Measurements from ENCODE around the gene VEPH1.

Gene VEPH1

DNA sequence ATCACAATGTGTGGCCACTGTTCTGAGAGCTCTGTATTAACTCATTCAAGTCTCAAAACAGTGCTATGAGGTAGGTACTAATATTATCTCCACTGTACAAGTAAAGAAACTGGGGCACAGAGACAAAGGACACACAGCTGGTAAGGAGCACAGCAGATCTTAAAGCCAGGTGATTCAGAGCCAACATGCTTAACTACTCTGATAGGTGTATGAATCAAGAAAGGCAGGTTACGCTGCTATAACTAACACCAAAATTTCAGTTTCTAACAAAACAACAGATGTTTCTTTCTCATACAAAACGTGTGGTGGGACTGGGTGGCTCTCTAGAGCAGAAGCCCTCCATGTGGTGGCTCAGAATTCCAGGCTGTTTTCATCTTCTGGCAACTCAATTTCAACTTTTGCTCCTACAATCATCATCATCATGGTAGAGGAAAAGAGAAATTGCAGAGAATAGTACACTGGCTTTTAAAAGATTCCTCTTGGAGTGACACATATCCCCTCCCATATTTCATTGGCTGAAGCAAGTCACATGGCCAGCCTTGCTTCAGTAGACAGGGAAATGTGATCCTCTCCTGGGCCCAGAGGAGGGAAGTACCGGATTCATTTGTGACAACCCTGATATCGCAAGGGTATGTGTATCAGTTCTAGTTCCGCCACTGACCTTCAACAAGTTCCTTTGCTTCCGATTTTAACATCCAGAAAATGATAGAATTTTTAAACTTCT, 192.7 kb downstream of the VEPH1 start:
- Mint-ChIP-seq H3K36me3 (ENCODE audit: low read depth) (no peaks in the 10 kb centered on the region), H3K9me3 (no peaks in the 10 kb centered on the region), H3K27ac (no peak overlapping the region), H3K27me3 (ENCODE audit: low read depth, poor library complexity) (no peaks in the 10 kb centered on the region), H3K4me3 (no peak overlapping the region), H3K4me1 (no peaks in the 10 kb centered on the region)
- TF ChIP-seq, protein P1, sequence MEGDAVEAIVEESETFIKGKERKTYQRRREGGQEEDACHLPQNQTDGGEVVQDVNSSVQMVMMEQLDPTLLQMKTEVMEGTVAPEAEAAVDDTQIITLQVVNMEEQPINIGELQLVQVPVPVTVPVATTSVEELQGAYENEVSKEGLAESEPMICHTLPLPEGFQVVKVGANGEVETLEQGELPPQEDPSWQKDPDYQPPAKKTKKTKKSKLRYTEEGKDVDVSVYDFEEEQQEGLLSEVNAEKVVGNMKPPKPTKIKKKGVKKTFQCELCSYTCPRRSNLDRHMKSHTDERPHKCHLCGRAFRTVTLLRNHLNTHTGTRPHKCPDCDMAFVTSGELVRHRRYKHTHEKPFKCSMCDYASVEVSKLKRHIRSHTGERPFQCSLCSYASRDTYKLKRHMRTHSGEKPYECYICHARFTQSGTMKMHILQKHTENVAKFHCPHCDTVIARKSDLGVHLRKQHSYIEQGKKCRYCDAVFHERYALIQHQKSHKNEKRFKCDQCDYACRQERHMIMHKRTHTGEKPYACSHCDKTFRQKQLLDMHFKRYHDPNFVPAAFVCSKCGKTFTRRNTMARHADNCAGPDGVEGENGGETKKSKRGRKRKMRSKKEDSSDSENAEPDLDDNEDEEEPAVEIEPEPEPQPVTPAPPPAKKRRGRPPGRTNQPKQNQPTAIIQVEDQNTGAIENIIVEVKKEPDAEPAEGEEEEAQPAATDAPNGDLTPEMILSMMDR (IDR thresholded peaks at IDR 0.05) = no peak
- no peak for DNase-seq

GRCh38 chr3:157306502-157306901, 196.7 kb downstream of the VEPH1 start:
- DNase-seq = no peak
- H3K36me3 Mint-ChIP-seq (ENCODE audit: low read depth) = no peaks in the 10 kb centered on the region
- TF ChIP-seq, protein P1 (IDR thresholded peaks at IDR 0.05) = no peak

DNA sequence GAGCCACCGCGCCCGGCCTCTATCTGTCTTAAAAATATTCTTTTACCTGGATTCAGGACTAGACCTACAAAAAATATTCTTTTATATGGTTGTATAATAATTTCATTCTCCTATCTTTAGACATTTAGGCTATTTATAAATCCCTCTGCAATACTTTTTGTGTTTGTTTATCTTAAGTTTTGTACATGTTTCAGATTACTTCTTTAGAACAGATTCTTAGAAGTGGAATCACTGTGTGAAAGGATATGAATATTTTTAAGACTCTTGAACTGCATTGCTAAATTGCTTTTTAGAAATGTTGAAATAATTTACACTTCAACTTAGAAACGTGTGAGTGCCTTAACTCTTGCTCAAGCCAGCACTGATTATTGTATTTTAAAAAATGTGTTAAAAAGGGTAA, 197.8 kb downstream of the VEPH1 start:
- no peaks in the 10 kb centered on the region for H3K9me3 Mint-ChIP-seq
- TF ChIP-seq, protein P1 (IDR thresholded peaks at IDR 0.05) = no peak
- no peaks in the 10 kb centered on the region for H3K27me3 Mint-ChIP-seq (ENCODE audit: low read depth, poor library complexity)
- H3K4me3 Mint-ChIP-seq = no peak overlapping the region
- no peaks in the 10 kb centered on the region for H3K36me3 Mint-ChIP-seq (ENCODE audit: low read depth)
- peaks cover 9% of the 10 kb centered on the region for H3K4me1 Mint-ChIP-seq
- no peak overlapping the region for H3K27ac Mint-ChIP-seq
- no peak for DNase-seq

More at GRCh38 chr3:157306502-157306901, 196.7 kb downstream of the VEPH1 start:
- no peaks in the 10 kb centered on the region for H3K9me3 Mint-ChIP-seq
- H3K27ac Mint-ChIP-seq = no peak overlapping the region
- H3K27me3 Mint-ChIP-seq (ENCODE audit: low read depth, poor library complexity) = no peaks in the 10 kb centered on the region
- H3K4me1 Mint-ChIP-seq = peaks cover 9% of the 10 kb centered on the region
- H3K4me3 Mint-ChIP-seq = no peak overlapping the region

GRCh38 chr3:157301755-157302154, 201.5 kb downstream of the VEPH1 start:
- TF ChIP-seq, protein P1 (IDR thresholded peaks at IDR 0.05) = no peak
- Mint-ChIP-seq H3K9me3 (no peaks in the 10 kb centered on the region), H3K4me3 (no peak overlapping the region), H3K27me3 (ENCODE audit: low read depth, poor library complexity) (no peaks in the 10 kb centered on the region), H3K36me3 (ENCODE audit: low read depth) (no peaks in the 10 kb centered on the region), H3K27ac (no peak overlapping the region), H3K4me1 (peaks cover 14% of the 10 kb centered on the region)
- DNase-seq = no peak

GRCh38 chr3:157300981-157301663, 202.1 kb downstream of the VEPH1 start:
- H3K27me3 Mint-ChIP-seq (ENCODE audit: low read depth, poor library complexity) = no peaks in the 10 kb centered on the region
- H3K9me3 Mint-ChIP-seq = no peaks in the 10 kb centered on the region
- H3K36me3 Mint-ChIP-seq (ENCODE audit: low read depth) = no peaks in the 10 kb centered on the region
- H3K4me3 Mint-ChIP-seq = no peak overlapping the region
- peaks cover 16% of the 10 kb centered on the region for H3K4me1 Mint-ChIP-seq
- no peak overlapping the region for H3K27ac Mint-ChIP-seq
- DNase-seq = no peak
- TF ChIP-seq, protein P1 (IDR thresholded peaks at IDR 0.05) = no peak
